ENCODE measurements around the gene DROSHA.

The DROSHA gene

DNA sequence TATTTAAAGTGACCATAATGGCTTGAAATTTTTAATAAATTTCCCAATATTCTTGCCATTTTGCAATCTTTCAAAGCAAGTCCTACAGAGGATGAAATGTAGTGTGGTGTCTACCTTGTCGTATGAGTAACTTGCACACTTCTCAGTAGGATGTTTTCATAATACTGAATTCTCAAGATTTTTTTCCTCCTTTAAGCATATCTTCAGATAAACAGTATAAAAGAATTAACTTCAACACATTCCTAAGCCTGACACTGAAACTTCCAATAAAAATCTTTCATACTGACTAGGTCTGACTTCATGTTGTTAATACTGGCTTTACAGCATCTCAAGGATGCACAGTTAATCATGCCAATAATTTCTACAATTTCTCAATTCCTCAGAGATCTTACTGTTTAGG lies 62.0 kb downstream of the DROSHA start:
- Mint-ChIP-seq H3K4me3 (no peak overlapping the region), H3K27ac (no peak overlapping the region), H3K9me3 (no peaks in the 10 kb centered on the region), H3K4me1 (no peaks in the 10 kb centered on the region), H3K36me3 (peaks cover 36% of the 10 kb centered on the region), H3K27me3 (no peaks in the 10 kb centered on the region)
- ATAC-seq (ENCODE audit: low read depth) (no peak), DNase-seq (ENCODE audit: low spot score in 2 of 2) (no peak)

DNA sequence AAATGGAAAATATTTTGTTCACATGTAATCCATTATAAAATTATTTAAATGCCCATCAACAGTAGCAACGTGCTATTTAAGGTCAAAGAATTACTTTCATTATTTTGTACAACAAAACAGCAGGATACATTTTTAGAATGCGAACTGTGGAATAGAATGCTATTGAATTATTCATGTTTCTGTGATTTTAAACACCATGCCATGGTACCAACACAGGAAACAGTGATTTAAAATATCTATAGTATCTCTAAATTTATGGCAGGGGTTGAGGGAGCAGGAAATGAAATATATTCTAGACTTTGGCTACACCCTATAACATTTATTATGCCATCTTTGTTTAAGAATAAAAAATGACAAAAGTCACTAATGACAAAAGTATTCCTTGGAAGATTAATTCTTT lies 62.4 kb downstream of the DROSHA start:
- no peak for DNase-seq (ENCODE audit: low spot score in 2 of 2)
- H3K27ac Mint-ChIP-seq, result no peak overlapping the region
- H3K27me3 Mint-ChIP-seq, result no peaks in the 10 kb centered on the region
- H3K9me3 Mint-ChIP-seq, result no peaks in the 10 kb centered on the region
- no peaks in the 10 kb centered on the region for H3K4me1 Mint-ChIP-seq
- ATAC-seq (ENCODE audit: low read depth), result no peak
- H3K36me3 Mint-ChIP-seq, result peaks cover 38% of the 10 kb centered on the region
- no peak overlapping the region for H3K4me3 Mint-ChIP-seq

DNA sequence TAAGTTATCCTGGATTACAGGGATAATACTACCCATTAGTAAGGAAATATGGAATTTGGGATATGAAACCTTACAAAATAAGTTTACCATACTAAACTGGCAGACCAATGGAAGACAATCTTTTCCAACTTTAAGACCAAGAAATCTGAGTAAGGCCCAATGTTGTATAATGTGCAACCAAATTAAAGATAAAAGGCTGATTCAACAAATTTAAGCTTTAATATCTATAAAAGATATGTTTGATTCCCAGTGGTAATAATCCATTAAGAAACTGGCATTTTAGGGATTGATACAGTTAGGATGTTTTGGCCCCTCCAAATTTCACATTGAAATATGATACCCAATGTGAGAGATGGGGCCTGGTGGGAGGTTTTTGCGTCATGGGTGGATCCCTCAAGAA lies 66.6 kb downstream of the DROSHA start:
- Mint-ChIP-seq H3K4me1 (no peaks in the 10 kb centered on the region), H3K9me3 (peaks cover 6% of the 10 kb centered on the region), H3K27ac (no peak overlapping the region), H3K4me3 (no peak overlapping the region), H3K36me3 (peaks cover 57% of the 10 kb centered on the region), H3K27me3 (no peaks in the 10 kb centered on the region)
- no peak for ATAC-seq (ENCODE audit: low read depth)
- no peak for DNase-seq (ENCODE audit: low spot score in 2 of 2)

DNA sequence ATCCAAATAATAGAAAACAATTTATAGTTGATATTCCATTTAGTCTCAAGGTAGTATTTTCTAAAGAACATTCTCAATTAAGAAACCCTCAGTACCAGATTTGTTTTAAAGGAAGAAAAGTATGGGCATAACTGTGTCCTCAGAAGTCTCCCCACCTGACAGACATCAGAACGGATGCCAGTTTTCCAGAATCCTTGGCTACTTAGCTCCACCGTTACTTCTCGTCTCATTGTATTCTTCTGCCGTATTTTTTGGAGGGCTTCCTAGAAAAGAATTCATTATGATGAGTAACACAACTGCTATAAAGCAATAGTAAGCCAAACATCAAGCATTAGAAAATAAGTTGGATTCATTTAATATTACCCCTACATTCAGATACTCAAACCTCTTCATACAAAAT lies 67.8 kb downstream of the DROSHA start:
- no peaks in the 10 kb centered on the region for H3K27me3 Mint-ChIP-seq
- no peak for ATAC-seq (ENCODE audit: low read depth)
- no peak overlapping the region for H3K27ac Mint-ChIP-seq
- H3K36me3 Mint-ChIP-seq, result peaks cover 64% of the 10 kb centered on the region
- DNase-seq (ENCODE audit: low spot score in 2 of 2), result no peak
- no peak overlapping the region for H3K4me3 Mint-ChIP-seq
- H3K9me3 Mint-ChIP-seq, result peaks cover 6% of the 10 kb centered on the region
- H3K4me1 Mint-ChIP-seq, result no peaks in the 10 kb centered on the region

DNA sequence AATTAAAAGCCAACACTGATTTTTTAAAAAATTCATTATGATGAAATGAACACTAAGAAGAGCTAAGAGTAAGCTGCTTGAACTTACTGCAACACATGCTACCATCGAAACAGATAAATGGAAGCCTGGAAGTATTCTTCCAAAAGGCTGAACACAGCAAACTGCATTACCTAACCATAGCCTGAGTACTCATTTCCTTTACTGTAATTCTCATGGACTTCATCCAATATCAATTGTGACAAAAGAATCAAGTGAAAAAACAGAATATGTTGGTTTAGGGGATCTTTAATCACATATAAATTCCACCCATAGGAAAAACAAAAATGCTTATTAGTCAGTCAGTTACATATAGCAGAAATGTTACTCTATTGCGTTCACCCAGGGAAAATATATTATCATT lies 68.5 kb downstream of the DROSHA start:
- Mint-ChIP-seq H3K4me3 (no peak overlapping the region), H3K27ac (no peak overlapping the region), H3K27me3 (no peaks in the 10 kb centered on the region), H3K9me3 (peaks cover 6% of the 10 kb centered on the region), H3K4me1 (no peaks in the 10 kb centered on the region), H3K36me3 (peaks cover 66% of the 10 kb centered on the region)
- DNase-seq (ENCODE audit: low spot score in 2 of 2) (no peak), ATAC-seq (ENCODE audit: low read depth) (no peak)

DNA sequence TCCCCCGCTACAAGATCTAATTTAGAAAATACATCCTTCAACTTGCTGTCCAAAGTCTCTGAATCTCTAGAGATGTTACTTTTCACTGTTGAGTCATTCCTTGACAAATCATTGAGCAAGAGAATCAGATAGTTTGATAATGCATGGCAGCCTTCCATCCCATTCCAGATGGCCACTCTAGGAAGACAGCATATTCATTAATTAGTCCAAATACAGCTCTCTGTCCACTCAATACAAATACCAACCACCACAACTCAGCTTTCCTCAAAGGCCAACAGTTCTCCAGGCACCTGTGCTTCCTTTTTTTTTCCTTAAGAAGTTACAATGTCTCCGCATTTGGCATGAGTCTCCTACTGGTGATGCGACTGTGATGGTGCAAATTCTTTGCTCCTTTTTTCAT lies 72.3 kb downstream of the DROSHA start:
- H3K4me3 Mint-ChIP-seq, result no peak overlapping the region
- no peaks in the 10 kb centered on the region for H3K27me3 Mint-ChIP-seq
- ATAC-seq (ENCODE audit: low read depth) (no peak), DNase-seq (ENCODE audit: low spot score in 2 of 2) (no peak)
- H3K4me1 Mint-ChIP-seq, result no peaks in the 10 kb centered on the region
- H3K36me3 Mint-ChIP-seq, result peaks cover 71% of the 10 kb centered on the region
- peaks cover 15% of the 10 kb centered on the region for H3K9me3 Mint-ChIP-seq
- H3K27ac Mint-ChIP-seq, result no peak overlapping the region

DNA sequence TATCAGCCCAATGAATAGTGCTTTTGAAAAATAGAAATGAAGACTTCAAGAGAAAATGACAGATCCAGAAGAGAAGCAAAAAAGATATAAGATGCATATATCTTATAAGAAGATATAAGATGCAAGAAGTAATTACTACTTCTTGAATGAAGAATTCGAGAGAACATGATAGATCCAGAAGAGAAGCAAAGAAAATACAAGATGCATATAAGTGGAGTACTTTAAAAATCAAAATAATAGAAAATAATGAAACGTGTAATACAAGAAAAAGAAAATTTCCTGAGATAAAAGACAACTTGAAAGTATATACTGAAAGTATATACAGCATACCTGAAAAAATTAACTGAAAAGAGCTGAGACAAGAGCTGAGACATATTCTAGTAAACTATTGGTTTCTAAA lies 76.7 kb downstream of the DROSHA start:
- Mint-ChIP-seq H3K36me3 (peaks cover 48% of the 10 kb centered on the region), H3K4me3 (no peak overlapping the region), H3K4me1 (peaks cover 3% of the 10 kb centered on the region), H3K27me3 (no peaks in the 10 kb centered on the region), H3K27ac (no peak overlapping the region), H3K9me3 (peaks cover 10% of the 10 kb centered on the region)
- DNase-seq (ENCODE audit: low spot score in 2 of 2) (no peak), ATAC-seq (ENCODE audit: low read depth) (no peak)

DNA sequence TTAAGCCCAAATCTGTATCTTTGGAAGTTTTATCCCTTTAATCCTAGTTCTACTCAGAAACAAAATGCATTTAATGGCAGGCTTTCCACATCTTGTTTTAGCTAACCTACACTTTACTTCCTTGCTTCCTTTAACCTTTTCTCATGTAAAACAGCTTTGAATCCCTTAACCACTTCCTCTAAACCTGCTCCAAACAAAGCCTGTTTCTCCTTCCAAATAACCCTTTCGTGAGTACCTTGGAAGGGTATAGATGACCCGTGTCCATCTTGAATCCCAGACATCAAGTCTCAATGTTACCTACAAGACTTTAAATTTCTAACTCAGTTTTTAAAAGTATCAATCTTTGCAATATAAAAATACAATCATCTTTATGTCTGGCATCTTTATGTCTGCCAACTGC lies 78.4 kb downstream of the DROSHA start:
- H3K4me3 Mint-ChIP-seq, result no peak overlapping the region
- no peaks in the 10 kb centered on the region for H3K27me3 Mint-ChIP-seq
- DNase-seq (ENCODE audit: low spot score in 2 of 2) (no peak), ATAC-seq (ENCODE audit: low read depth) (no peak)
- peaks cover 10% of the 10 kb centered on the region for H3K9me3 Mint-ChIP-seq
- peaks cover 43% of the 10 kb centered on the region for H3K36me3 Mint-ChIP-seq
- H3K27ac Mint-ChIP-seq, result no peak overlapping the region
- H3K4me1 Mint-ChIP-seq, result peaks cover 7% of the 10 kb centered on the region

DNA sequence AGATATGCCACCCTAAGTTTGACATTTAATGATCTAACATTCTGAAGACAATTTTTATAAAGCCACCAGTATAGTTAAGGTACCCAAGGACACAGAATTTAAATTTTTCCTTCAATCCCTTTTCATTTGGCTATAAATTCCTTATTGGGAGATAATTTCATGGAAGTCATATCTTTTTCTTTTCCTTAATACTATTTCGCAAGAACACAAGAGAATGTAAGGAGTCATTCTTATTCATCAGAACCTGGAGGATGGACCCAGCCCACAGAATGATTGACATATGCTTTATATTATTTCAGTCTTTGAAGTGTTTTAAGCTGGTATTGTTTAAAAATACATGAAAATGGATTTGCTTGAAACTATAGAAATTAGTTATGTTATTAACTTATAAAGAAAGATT lies 79.6 kb downstream of the DROSHA start:
- no peak for DNase-seq (ENCODE audit: low spot score in 2 of 2)
- Mint-ChIP-seq H3K27ac (no peak overlapping the region), H3K9me3 (peaks cover 10% of the 10 kb centered on the region), H3K36me3 (peaks cover 44% of the 10 kb centered on the region), H3K27me3 (no peaks in the 10 kb centered on the region), H3K4me3 (no peak overlapping the region), H3K4me1 (peaks cover 7% of the 10 kb centered on the region)
- ATAC-seq (ENCODE audit: low read depth), result no peak

DNA sequence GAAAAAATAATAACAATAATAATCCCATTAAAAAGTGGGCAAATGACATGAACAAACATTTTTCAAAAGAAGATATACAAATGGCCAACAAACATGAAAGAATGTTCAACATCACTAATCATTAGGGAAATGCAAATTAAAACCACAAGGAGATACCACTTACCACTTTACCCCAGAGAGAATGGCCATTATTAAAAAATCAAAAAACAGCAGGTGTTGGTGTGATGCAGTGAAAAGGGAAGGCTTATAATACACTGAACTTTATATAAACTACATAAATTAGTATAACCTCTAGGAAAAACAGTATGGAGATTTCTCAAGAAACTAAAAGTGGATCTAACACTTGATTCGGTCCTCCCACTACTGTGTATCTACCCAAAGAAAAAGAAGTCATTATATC lies 81.9 kb downstream of the DROSHA start:
- Mint-ChIP-seq H3K4me3 (no peak overlapping the region), H3K27me3 (no peaks in the 10 kb centered on the region), H3K36me3 (peaks cover 39% of the 10 kb centered on the region), H3K4me1 (peaks cover 7% of the 10 kb centered on the region), H3K9me3 (peaks cover 1% of the 10 kb centered on the region), H3K27ac (no peak overlapping the region)
- DNase-seq (ENCODE audit: low spot score in 2 of 2) (no peak), ATAC-seq (ENCODE audit: low read depth) (peak; percentile 45)

DNA sequence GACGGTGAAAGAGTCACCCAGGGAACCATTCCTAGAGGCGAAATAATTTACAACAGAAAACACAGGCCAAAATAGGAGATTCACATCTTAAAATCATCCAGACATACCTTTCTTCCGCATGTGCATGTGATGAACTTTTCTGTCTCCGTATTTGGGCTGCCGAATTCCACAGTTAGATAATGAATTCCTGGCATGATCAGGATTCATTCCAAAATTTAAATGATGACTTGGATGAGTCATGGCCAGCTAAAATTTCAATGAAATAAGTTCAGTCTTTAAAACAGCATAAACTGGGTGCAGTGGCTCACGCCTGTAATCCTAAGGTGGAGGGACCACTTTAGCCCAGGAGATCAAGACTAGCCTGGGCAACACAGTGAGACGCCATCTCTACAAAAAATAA lies 82.7 kb downstream of the DROSHA start:
- no peak for ATAC-seq (ENCODE audit: low read depth)
- Mint-ChIP-seq H3K9me3 (peaks cover 1% of the 10 kb centered on the region), H3K27me3 (no peaks in the 10 kb centered on the region), H3K4me1 (peaks cover 7% of the 10 kb centered on the region), H3K4me3 (no peak overlapping the region), H3K27ac (no peak overlapping the region), H3K36me3 (peaks cover 40% of the 10 kb centered on the region)
- DNase-seq (ENCODE audit: low spot score in 2 of 2), result no peak

DNA sequence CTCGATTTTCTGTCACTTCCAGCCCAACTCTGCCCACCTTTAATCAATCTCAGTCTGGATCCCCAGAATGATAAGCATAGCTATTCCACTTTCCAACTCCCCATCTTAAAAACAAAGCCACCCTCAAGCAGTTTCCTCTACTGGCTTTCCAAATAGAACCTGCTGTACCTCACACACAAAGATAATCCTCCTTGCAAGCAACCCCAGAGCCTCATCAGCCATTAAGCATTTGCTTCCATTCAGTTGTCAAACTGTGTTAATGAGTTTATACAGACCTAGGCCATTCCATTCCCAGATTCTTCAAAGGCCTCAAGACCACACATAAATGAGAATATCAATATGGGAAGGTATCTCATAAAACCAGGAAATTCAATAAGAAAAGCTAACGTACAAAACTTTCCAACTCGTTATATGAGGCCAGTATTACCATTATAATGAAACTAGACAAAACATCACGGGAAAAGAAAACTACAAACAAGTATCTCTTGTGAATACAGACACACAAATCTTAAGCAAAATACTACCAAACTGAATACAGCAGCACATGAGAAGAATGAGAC lies 86.8 kb downstream of the DROSHA start:
- peaks cover 4% of the 10 kb centered on the region for H3K4me1 Mint-ChIP-seq
- H3K27ac Mint-ChIP-seq, result no peak overlapping the region
- ATAC-seq (ENCODE audit: low read depth) (no peak), DNase-seq (ENCODE audit: low spot score in 2 of 2) (no peak)
- H3K9me3 Mint-ChIP-seq, result no peaks in the 10 kb centered on the region
- H3K36me3 Mint-ChIP-seq, result peaks cover 39% of the 10 kb centered on the region
- no peaks in the 10 kb centered on the region for H3K27me3 Mint-ChIP-seq
- H3K4me3 Mint-ChIP-seq, result no peak overlapping the region

DNA sequence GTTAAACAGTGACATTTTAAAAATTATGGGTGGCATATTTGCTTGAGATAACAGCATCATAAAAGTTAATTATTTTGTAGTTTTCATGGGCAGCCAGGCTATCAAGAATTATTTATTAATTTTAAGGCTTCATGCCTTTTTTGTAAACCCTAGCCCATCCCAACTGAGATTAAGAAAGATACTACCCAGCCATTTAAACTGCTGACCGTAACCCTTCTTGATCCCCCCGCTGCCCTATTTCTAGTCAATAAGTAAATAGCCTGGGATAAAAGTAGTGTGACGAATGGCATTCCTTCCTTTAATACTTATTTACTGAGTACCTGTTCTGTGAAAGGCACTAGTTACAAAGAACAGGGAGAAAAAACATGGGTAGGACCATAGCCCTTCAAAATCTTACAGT lies 88.3 kb downstream of the DROSHA start:
- Mint-ChIP-seq H3K4me1 (no peaks in the 10 kb centered on the region), H3K36me3 (peaks cover 42% of the 10 kb centered on the region), H3K27me3 (no peaks in the 10 kb centered on the region), H3K9me3 (no peaks in the 10 kb centered on the region), H3K4me3 (no peak overlapping the region), H3K27ac (no peak overlapping the region)
- DNase-seq (ENCODE audit: low spot score in 2 of 2) (no peak), ATAC-seq (ENCODE audit: low read depth) (no peak)

DNA sequence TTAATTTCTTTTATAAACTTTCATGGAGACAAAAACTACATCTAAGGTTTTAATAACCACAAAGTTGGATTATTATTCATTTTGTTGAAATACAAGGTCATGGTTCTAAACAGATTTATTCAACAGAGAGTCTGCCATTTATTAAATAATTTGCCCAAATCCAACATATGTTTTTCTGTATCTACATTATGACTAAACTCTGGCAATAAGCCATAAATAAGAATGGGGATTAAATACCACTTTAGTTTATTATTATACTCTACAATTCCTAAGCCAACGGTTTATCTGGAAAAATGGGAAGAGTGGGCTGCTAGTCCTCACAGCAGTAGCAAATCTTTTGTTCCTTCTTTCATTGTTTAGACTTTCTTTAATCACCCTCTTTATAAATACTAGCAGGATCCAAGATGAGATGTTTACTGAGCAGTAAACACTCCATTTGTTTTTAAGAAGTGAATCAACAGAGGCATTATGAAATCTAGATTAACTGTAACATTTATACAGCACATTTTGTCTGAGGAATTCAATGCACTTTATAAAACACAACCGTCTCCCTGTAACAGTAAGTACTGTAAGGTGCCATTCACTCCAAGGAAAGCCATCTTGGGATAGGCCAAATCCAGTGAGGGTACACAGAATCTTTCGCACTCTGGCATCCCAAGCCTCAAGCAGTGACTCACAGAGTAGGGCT lies 89.7 kb downstream of the DROSHA start:
- peaks cover 41% of the 10 kb centered on the region for H3K36me3 Mint-ChIP-seq
- no peaks in the 10 kb centered on the region for H3K27me3 Mint-ChIP-seq
- DNase-seq (ENCODE audit: low spot score in 2 of 2) (no peak), ATAC-seq (ENCODE audit: low read depth) (no peak)
- H3K4me3 Mint-ChIP-seq, result no peak overlapping the region
- H3K27ac Mint-ChIP-seq, result no peak overlapping the region
- H3K9me3 Mint-ChIP-seq, result no peaks in the 10 kb centered on the region
- no peaks in the 10 kb centered on the region for H3K4me1 Mint-ChIP-seq

DNA sequence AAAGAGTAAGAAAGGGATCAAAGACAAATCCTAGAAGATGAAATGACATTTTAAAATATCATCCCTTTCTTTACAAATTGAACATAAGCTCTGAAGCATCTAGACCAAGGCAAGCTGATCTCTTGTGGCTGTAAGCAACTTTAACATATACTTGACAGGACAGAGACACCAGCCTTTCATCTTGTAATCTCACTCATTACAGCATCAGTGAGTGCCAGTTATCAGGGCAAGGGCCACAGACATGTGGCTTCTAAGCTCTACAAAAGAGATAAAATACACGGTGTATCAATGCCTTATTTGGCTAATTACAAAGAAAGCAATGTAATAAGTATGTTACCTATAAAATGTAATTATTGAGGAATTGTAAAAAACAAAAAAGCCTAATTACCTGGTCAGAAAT lies 95.0 kb downstream of the DROSHA start:
- no peaks in the 10 kb centered on the region for H3K4me1 Mint-ChIP-seq
- DNase-seq (ENCODE audit: low spot score in 2 of 2) (no peak), ATAC-seq (ENCODE audit: low read depth) (no peak)
- no peaks in the 10 kb centered on the region for H3K27me3 Mint-ChIP-seq
- no peak overlapping the region for H3K27ac Mint-ChIP-seq
- H3K9me3 Mint-ChIP-seq, result no peaks in the 10 kb centered on the region
- H3K36me3 Mint-ChIP-seq, result peaks cover 39% of the 10 kb centered on the region
- H3K4me3 Mint-ChIP-seq, result no peak overlapping the region

Measured in memory B cell (primary cell).